ENCODE measurements around the gene MAD1L1. TPM values are rescaled to one million over a fixed set of nuclear protein-coding genes. Genes with fewer than 3 reads are reported as not detected.

The MAD1L1 gene
- total RNA-seq, 2 donors from 2014 or later: 81.3 to 115 TPM

DNA sequence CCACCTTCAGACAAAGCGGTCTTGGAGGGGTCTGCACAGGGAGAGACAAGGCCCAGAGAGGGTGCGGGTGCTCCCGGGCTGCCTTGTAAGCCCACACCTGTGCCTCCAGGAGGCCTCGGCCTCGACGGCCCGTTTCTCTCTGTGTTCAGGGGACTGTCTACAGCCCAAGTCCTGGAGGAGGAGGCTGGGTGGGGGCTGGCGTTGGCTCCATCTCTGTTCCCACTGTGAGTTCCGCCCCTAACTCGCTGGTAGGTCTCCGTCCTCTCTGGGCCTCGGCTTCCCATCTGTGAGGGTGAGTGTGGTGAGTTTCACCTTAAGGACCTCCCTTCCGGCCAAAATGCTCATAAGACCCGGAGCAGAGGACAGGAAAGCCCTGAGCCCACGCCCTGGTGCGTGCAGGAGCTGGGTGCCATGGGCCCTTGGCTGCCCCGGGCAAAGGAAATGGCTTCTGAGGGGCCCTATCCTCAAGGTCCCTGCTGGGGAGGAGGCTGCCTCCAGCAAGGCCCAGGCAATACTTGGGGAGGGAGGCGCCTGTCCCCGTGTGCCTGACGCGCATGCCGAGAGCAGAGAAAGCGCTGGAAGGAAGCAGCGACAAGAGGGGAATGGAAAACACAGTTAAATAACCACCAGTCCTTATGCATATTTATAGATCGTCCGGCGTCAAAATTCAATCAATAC lies 285.8 kb downstream of the MAD1L1 start:
- H3K36me3 Mint-ChIP-seq (ENCODE audit: low read depth): no peaks in the 10 kb centered on the region
- ATAC-seq (no peak), DNase-seq (no peak)
- H3K27me3 Mint-ChIP-seq: no peaks in the 10 kb centered on the region
- H3K9me3 ChIP-seq (ENCODE audit: control insufficient read depth, low read length, poor library complexity, severe bottlenecking): no peaks in the 10 kb centered on the region
- H3K4me3 Mint-ChIP-seq: no peak overlapping the region
- H3K27ac Mint-ChIP-seq: no peak overlapping the region
- peaks cover 25% of the 10 kb centered on the region for H3K4me1 Mint-ChIP-seq

DNA sequence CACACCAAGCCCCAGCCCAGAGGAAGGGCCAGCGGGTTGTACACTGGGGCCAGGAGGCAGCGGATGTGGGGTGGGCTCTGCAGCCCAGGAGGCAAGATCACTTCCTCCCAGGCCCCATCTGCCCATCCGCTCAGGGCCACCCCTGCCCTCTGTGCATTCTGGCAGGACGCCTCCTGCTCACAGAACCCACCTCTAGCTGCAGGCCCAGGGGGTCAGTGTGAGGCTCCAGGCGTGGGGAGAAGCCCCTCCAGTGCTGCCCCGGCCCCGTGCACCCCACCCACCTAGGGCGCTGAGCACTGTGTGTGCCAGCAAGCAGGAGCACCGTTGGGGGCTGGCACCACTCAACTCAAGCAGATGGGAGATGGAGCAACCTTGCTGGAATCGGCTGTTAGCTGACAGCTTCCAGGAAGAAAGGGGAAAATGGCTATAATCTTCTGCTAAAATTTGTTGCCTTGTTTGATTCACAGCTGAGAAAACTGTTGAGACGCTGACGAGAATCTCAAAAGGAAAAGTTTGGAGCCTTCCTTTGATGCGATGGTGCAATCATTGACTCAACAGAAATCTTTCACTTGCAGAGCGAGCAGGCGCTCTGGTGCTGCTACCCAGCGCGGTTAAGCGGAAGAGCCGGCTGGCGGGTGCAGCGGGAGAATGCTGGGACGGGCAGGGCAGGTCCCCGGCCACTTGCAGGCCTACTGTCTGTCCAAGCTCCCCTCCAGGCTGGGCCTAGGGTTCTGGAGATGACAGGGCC lies 286.5 kb downstream of the MAD1L1 start:
- no peak overlapping the region for H3K27ac Mint-ChIP-seq
- H3K9me3 ChIP-seq (ENCODE audit: control insufficient read depth, low read length, poor library complexity, severe bottlenecking): no peaks in the 10 kb centered on the region
- no peaks in the 10 kb centered on the region for H3K27me3 Mint-ChIP-seq
- no peaks in the 10 kb centered on the region for H3K36me3 Mint-ChIP-seq (ENCODE audit: low read depth)
- H3K4me3 Mint-ChIP-seq: no peak overlapping the region
- DNase-seq: no peak
- H3K4me1 Mint-ChIP-seq: peaks cover 23% of the 10 kb centered on the region
- no peak for ATAC-seq

DNA sequence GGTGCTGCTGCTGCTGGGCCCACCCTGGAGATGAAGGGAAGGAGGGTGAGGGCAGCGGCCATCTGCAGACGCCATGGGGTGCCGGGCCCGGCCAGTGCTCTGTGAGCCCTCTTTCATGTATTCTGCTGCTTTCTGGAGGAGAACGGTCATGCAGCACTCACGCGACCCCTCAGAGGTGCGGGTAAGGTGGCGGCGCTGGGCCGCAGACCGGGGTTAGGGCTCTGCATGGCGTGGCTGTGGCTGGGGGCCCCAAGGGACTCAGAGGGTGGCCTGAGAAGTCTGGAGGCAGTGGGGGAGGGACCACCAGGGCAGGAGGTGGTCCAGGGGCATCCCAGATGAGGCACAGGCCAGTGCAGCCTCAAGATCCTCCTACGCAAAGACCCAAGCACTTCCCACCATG lies 287.2 kb downstream of the MAD1L1 start:
- ATAC-seq: no peak
- Mint-ChIP-seq H3K36me3 (ENCODE audit: low read depth) (no peaks in the 10 kb centered on the region), H3K27me3 (no peaks in the 10 kb centered on the region), H3K27ac (no peak overlapping the region), H3K4me3 (no peak overlapping the region), H3K4me1 (peaks cover 30% of the 10 kb centered on the region)
- no peaks in the 10 kb centered on the region for H3K9me3 ChIP-seq (ENCODE audit: control insufficient read depth, low read length, poor library complexity, severe bottlenecking)
- no peak for DNase-seq

GRCh38 chr7:1944619-1945210 lies 288.0 kb downstream of the MAD1L1 start:
- H3K27ac Mint-ChIP-seq: no peak overlapping the region
- no peak for ATAC-seq

DNA sequence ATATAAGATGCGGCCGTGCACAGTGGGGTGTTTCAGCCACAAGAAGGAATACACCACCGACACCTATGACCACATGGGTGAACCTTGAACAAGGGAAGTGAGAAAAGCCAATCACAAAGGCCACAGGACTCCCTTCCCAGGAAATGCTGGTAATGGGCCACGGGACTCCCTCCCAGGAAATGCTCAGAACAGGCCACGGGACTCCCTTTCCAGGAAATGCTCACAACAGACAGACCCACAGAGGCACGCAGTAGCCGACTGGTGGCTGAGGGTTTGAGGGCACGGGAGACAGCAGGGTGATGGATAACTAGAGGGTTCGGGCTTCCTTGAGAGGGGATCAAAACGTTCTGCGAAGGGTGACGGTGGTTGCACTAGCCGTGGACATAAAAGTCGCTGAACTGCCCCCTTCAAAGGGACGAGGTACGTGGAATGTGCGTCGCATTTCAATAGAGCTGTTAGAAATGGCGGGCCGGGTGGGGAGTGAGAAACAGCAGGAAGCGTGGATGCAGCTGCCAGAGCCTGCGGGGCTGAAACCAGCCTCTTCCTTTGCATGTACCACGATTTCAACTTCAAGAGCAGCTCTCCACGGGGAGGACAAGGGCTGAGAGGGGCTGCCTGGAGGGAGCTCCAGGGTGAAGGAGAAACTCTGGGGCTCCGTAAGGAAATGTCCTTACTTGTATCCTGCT lies 288.7 kb downstream of the MAD1L1 start:
- Mint-ChIP-seq H3K36me3 (ENCODE audit: low read depth) (no peaks in the 10 kb centered on the region), H3K4me3 (peak overlapping the region; percentile 49)
- DNase-seq: no peak

More at GRCh38 chr7:1944619-1945210, 288.0 kb downstream of the MAD1L1 start:
- Mint-ChIP-seq H3K4me1 (peaks cover 32% of the 10 kb centered on the region), H3K4me3 (no peak overlapping the region), H3K36me3 (ENCODE audit: low read depth) (no peaks in the 10 kb centered on the region), H3K27me3 (no peaks in the 10 kb centered on the region)
- DNase-seq: no peak
- H3K9me3 ChIP-seq (ENCODE audit: control insufficient read depth, low read length, poor library complexity, severe bottlenecking): no peaks in the 10 kb centered on the region

DNA sequence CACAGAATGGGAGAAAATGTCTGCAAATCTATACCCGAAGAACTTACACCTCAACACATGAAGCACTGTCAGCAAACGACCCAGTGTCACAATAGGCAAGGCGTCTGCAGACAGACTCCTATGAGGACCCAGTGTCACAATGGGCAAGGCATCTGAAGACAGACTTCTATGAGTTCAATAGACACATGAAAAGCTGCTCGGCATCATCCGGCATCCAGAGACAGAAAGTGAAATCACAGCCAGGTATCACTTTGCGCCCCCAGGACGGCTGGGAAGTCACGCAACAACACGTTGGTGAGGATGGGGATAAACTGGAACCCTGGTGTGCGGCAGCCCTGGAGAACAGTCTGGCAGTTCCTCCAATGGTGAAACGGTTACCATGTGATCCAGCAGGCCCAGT lies 289.4 kb downstream of the MAD1L1 start:
- no peaks in the 10 kb centered on the region for H3K27me3 Mint-ChIP-seq
- no peak overlapping the region for H3K4me3 Mint-ChIP-seq
- DNase-seq: no peak
- H3K27ac Mint-ChIP-seq: peak overlapping the region; percentile 79
- H3K9me3 ChIP-seq (ENCODE audit: control insufficient read depth, low read length, poor library complexity, severe bottlenecking): no peaks in the 10 kb centered on the region
- no peaks in the 10 kb centered on the region for H3K36me3 Mint-ChIP-seq (ENCODE audit: low read depth)
- no peak for ATAC-seq
- peaks cover 40% of the 10 kb centered on the region for H3K4me1 Mint-ChIP-seq

More for the DNA sequence above, 288.7 kb downstream of the MAD1L1 start:
- H3K27me3 Mint-ChIP-seq: no peaks in the 10 kb centered on the region
- ATAC-seq: no peak
- no peaks in the 10 kb centered on the region for H3K9me3 ChIP-seq (ENCODE audit: control insufficient read depth, low read length, poor library complexity, severe bottlenecking)
- H3K4me1 Mint-ChIP-seq: peaks cover 33% of the 10 kb centered on the region
- peak overlapping the region; percentile 79 for H3K27ac Mint-ChIP-seq

- H3K4me3 Mint-ChIP-seq: no peak overlapping the region
These were observed 289.8 kb downstream of the MAD1L1 start for GRCh38 chr7:1942941-1943289.

DNA sequence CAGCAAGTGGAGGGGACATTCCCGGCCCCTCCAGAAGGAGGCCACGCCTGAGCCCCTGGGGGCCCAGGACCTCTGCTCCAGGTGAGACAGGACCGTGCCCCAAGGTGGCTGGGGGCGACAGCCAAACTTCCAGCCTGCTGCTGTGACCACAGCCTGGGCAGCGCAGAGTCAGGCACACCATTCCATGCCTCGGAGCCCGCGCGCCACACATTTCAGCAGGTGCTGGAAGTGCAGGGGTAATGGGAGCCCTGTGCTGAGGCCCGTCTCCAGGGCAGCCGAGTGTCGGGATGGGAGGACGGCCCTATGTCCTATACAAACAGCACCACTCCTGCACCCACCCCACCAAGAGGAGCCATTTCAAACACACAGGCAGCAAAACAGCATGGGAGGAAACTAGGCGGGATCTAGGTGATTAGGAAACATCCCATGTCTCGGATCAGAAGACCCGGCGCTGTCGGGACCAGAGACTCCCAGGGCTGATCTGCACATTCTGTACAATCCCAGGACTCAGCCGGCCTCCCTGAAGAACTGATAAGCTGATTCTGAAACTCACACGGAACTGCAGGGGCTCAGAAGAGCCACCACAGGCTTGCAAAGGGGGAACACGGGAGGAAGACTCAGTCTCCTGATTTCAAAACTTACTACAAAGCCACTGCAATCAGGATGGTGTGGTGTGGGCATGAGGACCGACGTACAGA lies 290.4 kb downstream of the MAD1L1 start:
- H3K4me1 Mint-ChIP-seq: peaks cover 43% of the 10 kb centered on the region
- no peaks in the 10 kb centered on the region for H3K27me3 Mint-ChIP-seq
- no peaks in the 10 kb centered on the region for H3K9me3 ChIP-seq (ENCODE audit: control insufficient read depth, low read length, poor library complexity, severe bottlenecking)
- H3K4me3 Mint-ChIP-seq: peak overlapping the region; percentile 49
- ATAC-seq (no peak), DNase-seq (no peak)
- peak overlapping the region; percentile 98 for H3K27ac Mint-ChIP-seq
- peaks cover 3% of the 10 kb centered on the region for H3K36me3 Mint-ChIP-seq (ENCODE audit: low read depth)

More at GRCh38 chr7:1942941-1943289, 289.8 kb downstream of the MAD1L1 start:
- Mint-ChIP-seq H3K27ac (peak overlapping the region; percentile 98), H3K27me3 (no peaks in the 10 kb centered on the region), H3K4me1 (peaks cover 43% of the 10 kb centered on the region), H3K36me3 (ENCODE audit: low read depth) (peaks cover 3% of the 10 kb centered on the region)
- no peaks in the 10 kb centered on the region for H3K9me3 ChIP-seq (ENCODE audit: control insufficient read depth, low read length, poor library complexity, severe bottlenecking)
- DNase-seq (no peak), ATAC-seq (no peak)

- Mint-ChIP-seq H3K27ac (peak overlapping the region; percentile 98), H3K4me3 (peak overlapping the region; percentile 49), H3K4me1 (peaks cover 43% of the 10 kb centered on the region), H3K27me3 (no peaks in the 10 kb centered on the region), H3K36me3 (ENCODE audit: low read depth) (peaks cover 3% of the 10 kb centered on the region)
- no peaks in the 10 kb centered on the region for H3K9me3 ChIP-seq (ENCODE audit: control insufficient read depth, low read length, poor library complexity, severe bottlenecking)
- no peak for ATAC-seq
- DNase-seq: no peak
These were observed 291.1 kb downstream of the MAD1L1 start for GRCh38 chr7:1941464-1942242.

GRCh38 chr7:1940863-1941262 lies 291.9 kb downstream of the MAD1L1 start:
- H3K4me1 Mint-ChIP-seq: peaks cover 43% of the 10 kb centered on the region
- H3K27me3 Mint-ChIP-seq: no peaks in the 10 kb centered on the region
- no peaks in the 10 kb centered on the region for H3K9me3 ChIP-seq (ENCODE audit: control insufficient read depth, low read length, poor library complexity, severe bottlenecking)
- peak overlapping the region; percentile 94 for H3K4me3 Mint-ChIP-seq
- peak overlapping the region; percentile 98 for H3K27ac Mint-ChIP-seq
- DNase-seq: no peak
- no peak for ATAC-seq
- H3K36me3 Mint-ChIP-seq (ENCODE audit: low read depth): peaks cover 3% of the 10 kb centered on the region

DNA sequence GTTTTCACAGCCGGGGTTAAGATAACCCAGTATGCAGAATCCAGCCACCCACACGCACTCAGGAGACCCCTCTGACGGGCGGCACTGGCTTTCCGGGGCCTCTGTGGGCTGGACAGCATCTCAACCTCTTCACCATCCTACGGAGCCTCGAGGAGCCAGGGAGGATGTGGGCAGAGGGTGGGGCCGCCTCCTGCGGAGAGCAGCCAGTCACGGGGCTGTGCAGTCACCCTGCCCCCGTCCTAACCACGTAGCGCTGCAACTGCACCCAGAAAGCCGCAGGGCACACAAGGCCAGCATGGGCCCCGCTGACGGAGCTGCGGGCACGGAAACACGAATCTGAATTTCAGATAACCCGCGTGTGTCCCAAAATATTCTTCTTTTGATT lies 292.4 kb downstream of the MAD1L1 start:
- peak; percentile 73 to 85 (median 83) for DNase-seq
- H3K27me3 Mint-ChIP-seq: no peaks in the 10 kb centered on the region
- peak overlapping the region; percentile 94 for H3K4me3 Mint-ChIP-seq
- H3K4me1 Mint-ChIP-seq: peaks cover 43% of the 10 kb centered on the region
- no peaks in the 10 kb centered on the region for H3K9me3 ChIP-seq (ENCODE audit: control insufficient read depth, low read length, poor library complexity, severe bottlenecking)
- ATAC-seq: peak; percentile 95
- H3K36me3 Mint-ChIP-seq (ENCODE audit: low read depth): peaks cover 3% of the 10 kb centered on the region
- H3K27ac Mint-ChIP-seq: peak overlapping the region; percentile 98

All from T-helper 17 cell (primary cell).